ENCODE data around the gene AFDN. TPM values are rescaled to one million over a fixed set of nuclear protein-coding genes. Genes with fewer than 3 reads are reported as not detected.

The AFDN gene
- total and polyA plus RNA-seq, 10 of the 15 experiments (the other 5 are each of a cell fraction or from before 2014, with no cell fraction given), result 5.7 to 68.2 (median 45.1) TPM

DNA sequence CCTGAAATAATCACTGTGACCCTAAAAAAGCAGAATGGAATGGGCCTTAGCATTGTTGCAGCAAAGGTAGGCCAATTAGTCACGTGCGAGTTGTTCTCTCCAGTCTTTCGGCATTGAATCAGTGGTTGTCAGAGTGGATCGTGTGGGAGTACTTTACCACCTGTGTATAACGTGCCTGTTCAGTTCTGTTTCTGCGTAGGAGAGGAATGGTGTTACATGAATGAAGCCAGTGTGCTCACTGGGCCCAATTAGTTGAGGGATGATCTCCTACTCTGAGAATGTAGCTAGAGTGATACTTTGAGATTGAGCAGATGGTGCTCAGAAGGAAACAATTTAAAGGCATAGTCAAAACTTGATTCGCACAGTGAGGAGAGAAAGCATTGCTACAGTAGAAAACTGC, 98.3 kb downstream of the AFDN start:
- no peak overlapping the region for H3K27ac ChIP-seq (ENCODE audit: control insufficient read depth, insufficient read depth)
- H3K4me3 ChIP-seq, result no peak overlapping the region
- DNase-seq (ENCODE audit: low read depth, low spot score) (no peak), ATAC-seq (no peak), FAIRE-seq (no peak)
- ChIA-PET CTCF (interaction anchor here (1.6 kb wide), 1 partner anchor 26 kb away, joined by 9 read pairs; no protein-coding TSS in a partner anchor), SMC1A (ENCODE audit: uncharacterized antibody, unreplicated experiment) (no interaction called here), POLR2A (no interaction called here), RAD21 (ENCODE audit: unreplicated experiment) (no interaction called here)
- H3K79me2 ChIP-seq (ENCODE audit: control insufficient read depth, insufficient read depth, low read length), result no peaks in the 10 kb centered on the region
- no peaks in the 10 kb centered on the region for H3K27me3 ChIP-seq (replicated peaks in 1 of 2; ENCODE audit: control insufficient read depth in 2 of 2, insufficient read depth in 2 of 2, low read length in 1 of 2)
- peaks cover 5 to 7% of the 10 kb centered on the region in 2 experiments; a peak in 3 of 4 replicates for H3K36me3 ChIP-seq (ENCODE audit: control insufficient read depth in 2 of 2, insufficient read depth in 2 of 2, low read length in 1 of 2)
- WGBS (ENCODE audit: insufficient coverage, insufficient replicate concordance, low lambda C conversion rate, missing lambda C conversion rate), result over 99% methylated on average over 7 of the region's 7 CpGs
- H2AFZ ChIP-seq (ENCODE audit: control insufficient read depth, low read depth, low read length), result no peak overlapping the region
- H3K9ac ChIP-seq (ENCODE audit: control insufficient read depth, insufficient read depth, low read length), result no peak overlapping the region
- TF ChIP-seq BHLHE40 (IDR thresholded peaks at IDR 0.05; ENCODE audit: borderline replicate concordance in 1 of 2, low read depth in 2 of 2, low read length in 1 of 2) (no peak), RB1 (IDR thresholded peaks at IDR 0.05; ENCODE audit: borderline replicate concordance) (no peak), FOXM1 (IDR thresholded peaks at IDR 0.05; ENCODE audit: low read depth, low read length) (no peak), ZNF384 (IDR thresholded peaks at IDR 0.05; ENCODE audit: borderline replicate concordance, low read depth, low read length) (no peak), ETV6 (conservative IDR thresholded peaks at IDR 0.05 in 1 of 2, IDR thresholded peaks at IDR 0.05 in 1 of 2; ENCODE audit: borderline replicate concordance in 1 of 2, low read depth in 1 of 2) (no peak), CHD2 (IDR thresholded peaks at IDR 0.05; ENCODE audit: borderline replicate concordance, low read depth, low read length) (no peak), NFIC (IDR thresholded peaks at IDR 0.05; ENCODE audit: low read depth, low read length) (no peak), WRNIP1 (IDR thresholded peaks at IDR 0.05; ENCODE audit: borderline replicate concordance, low read depth, low read length) (no peak), TCF3 (IDR thresholded peaks at IDR 0.05; ENCODE audit: borderline replicate concordance, insufficient read depth, low read depth, low read length) (no peak), POLR2A (IDR thresholded peaks at IDR 0.05; ENCODE audit: low read depth, low read length) (no peak), RBBP5 (conservative IDR thresholded peaks at IDR 0.05) (no peak), RUNX3 (IDR thresholded peaks at IDR 0.05; ENCODE audit: low read length) (no peak)
- no peaks in the 10 kb centered on the region for H4K20me1 ChIP-seq (ENCODE audit: control insufficient read depth, insufficient read depth)
- BruUV-seq (replicated peaks), result no TSS peak
- intact Hi-C loops (cut with micrococcal nuclease; ENCODE audit: unreplicated experiment) (no loop called here), in situ Hi-C loops (cut with MboI) (no loop called here)
- no peak overlapping the region for H3K4me2 ChIP-seq (ENCODE audit: control insufficient read depth, insufficient read depth)
- H3K4me1 ChIP-seq (ENCODE audit: control insufficient read depth, insufficient read depth, low read length), result no peaks in the 10 kb centered on the region
- no peaks in the 10 kb centered on the region for H3K9me3 ChIP-seq (replicated peaks; ENCODE audit: control insufficient read depth, insufficient read depth, low read length)

All from GM12878 (cell line).